ENCODE measurements around the gene ULBP1.
"Not testable (repeated sequence)": the region's sequence is repeated elsewhere in the genome, so short reads cannot be mapped to it uniquely, and the experiment has no call there.

The ULBP1 gene

GRCh38 chr6:149934249-149935156, 29.2 kb upstream of the ULBP1 start:
- peak; percentile 55 for DNase-seq (ENCODE audit: low spot score)
- TF ChIP-seq, protein P1, sequence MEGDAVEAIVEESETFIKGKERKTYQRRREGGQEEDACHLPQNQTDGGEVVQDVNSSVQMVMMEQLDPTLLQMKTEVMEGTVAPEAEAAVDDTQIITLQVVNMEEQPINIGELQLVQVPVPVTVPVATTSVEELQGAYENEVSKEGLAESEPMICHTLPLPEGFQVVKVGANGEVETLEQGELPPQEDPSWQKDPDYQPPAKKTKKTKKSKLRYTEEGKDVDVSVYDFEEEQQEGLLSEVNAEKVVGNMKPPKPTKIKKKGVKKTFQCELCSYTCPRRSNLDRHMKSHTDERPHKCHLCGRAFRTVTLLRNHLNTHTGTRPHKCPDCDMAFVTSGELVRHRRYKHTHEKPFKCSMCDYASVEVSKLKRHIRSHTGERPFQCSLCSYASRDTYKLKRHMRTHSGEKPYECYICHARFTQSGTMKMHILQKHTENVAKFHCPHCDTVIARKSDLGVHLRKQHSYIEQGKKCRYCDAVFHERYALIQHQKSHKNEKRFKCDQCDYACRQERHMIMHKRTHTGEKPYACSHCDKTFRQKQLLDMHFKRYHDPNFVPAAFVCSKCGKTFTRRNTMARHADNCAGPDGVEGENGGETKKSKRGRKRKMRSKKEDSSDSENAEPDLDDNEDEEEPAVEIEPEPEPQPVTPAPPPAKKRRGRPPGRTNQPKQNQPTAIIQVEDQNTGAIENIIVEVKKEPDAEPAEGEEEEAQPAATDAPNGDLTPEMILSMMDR (IDR thresholded peaks at IDR 0.05; ENCODE audit: borderline replicate concordance, control extremely low read depth, extremely low read depth, insufficient read depth, missing control alignments), result peak; percentile 61
- in situ Hi-C loops (cut with MboI; ENCODE audit: low sequenced_read_pairs, unreplicated experiment), result loop anchor here (5.0 kb wide), 1 partner anchor 73 kb away; no protein-coding TSS in a partner anchor

GRCh38 chr6:149935246-149935645, 28.5 kb upstream of the ULBP1 start:
- TF ChIP-seq, protein P1 (IDR thresholded peaks at IDR 0.05; ENCODE audit: borderline replicate concordance, control extremely low read depth, extremely low read depth, insufficient read depth, missing control alignments), result no peak
- in situ Hi-C loops (cut with MboI; ENCODE audit: low sequenced_read_pairs, unreplicated experiment), result loop anchor here (5.0 kb wide), 1 partner anchor 72 kb away; no protein-coding TSS in a partner anchor
- no peak for DNase-seq (ENCODE audit: low spot score)

DNA sequence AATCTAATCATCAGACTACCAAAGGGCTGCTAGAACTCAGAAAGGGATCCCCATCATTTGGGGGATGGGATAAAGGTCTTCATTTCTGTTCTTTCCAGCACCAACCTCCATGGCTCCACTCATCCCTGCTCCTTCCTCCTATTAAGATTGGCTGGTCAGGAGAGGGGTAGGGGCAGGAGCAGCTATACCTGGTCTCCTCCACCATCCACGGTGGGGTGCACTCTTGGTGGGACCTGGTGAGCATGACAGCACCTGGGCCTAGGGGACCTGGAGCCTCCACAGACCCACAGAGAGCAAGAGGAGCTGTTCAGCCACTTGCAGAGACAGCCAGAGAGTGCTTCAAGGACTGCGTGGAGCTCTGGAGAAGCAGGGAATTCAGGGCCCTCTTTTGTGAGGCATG, 28.1 kb upstream of the ULBP1 start:
- in situ Hi-C loops (cut with MboI; ENCODE audit: low sequenced_read_pairs, unreplicated experiment), result loop anchor here (5.0 kb wide), 1 partner anchor 72 kb away; no protein-coding TSS in a partner anchor
- TF ChIP-seq, protein P1 (IDR thresholded peaks at IDR 0.05; ENCODE audit: borderline replicate concordance, control extremely low read depth, extremely low read depth, insufficient read depth, missing control alignments), result no peak
- DNase-seq (ENCODE audit: low spot score), result no peak

DNA sequence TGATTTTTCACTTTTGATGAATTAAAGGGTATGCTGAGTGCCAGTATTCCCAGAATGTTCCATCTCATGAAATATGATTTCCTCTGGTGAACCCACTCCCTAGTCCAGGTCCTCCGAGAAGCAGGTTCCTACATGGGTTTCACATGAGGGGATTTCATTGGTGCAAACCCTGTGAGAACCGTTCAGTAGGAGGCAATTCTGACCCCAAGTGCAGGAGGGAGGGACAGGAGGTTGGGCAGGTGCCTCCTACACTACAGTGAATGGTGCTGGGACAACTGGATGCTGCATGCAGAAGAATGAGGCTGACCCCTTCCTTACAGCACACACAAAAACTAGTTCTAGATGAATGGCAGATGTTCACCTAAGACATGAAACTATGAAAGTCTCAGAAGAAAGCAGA, 27.0 kb upstream of the ULBP1 start:
- in situ Hi-C loops (cut with MboI; ENCODE audit: low sequenced_read_pairs, unreplicated experiment), result loop anchor here (5.0 kb wide), 1 partner anchor 71 kb away; no protein-coding TSS in a partner anchor
- TF ChIP-seq, protein P1 (IDR thresholded peaks at IDR 0.05; ENCODE audit: borderline replicate concordance, control extremely low read depth, extremely low read depth, insufficient read depth, missing control alignments), result no peak
- DNase-seq (ENCODE audit: low spot score), result no peak

GRCh38 chr6:149938013-149938570, 25.7 kb upstream of the ULBP1 start:
- DNase-seq (ENCODE audit: low spot score), result not testable (repeated sequence)
- in situ Hi-C loops (cut with MboI; ENCODE audit: low sequenced_read_pairs, unreplicated experiment), result loop anchor here (5.0 kb wide), 1 partner anchor 69 kb away; no protein-coding TSS in a partner anchor

DNA sequence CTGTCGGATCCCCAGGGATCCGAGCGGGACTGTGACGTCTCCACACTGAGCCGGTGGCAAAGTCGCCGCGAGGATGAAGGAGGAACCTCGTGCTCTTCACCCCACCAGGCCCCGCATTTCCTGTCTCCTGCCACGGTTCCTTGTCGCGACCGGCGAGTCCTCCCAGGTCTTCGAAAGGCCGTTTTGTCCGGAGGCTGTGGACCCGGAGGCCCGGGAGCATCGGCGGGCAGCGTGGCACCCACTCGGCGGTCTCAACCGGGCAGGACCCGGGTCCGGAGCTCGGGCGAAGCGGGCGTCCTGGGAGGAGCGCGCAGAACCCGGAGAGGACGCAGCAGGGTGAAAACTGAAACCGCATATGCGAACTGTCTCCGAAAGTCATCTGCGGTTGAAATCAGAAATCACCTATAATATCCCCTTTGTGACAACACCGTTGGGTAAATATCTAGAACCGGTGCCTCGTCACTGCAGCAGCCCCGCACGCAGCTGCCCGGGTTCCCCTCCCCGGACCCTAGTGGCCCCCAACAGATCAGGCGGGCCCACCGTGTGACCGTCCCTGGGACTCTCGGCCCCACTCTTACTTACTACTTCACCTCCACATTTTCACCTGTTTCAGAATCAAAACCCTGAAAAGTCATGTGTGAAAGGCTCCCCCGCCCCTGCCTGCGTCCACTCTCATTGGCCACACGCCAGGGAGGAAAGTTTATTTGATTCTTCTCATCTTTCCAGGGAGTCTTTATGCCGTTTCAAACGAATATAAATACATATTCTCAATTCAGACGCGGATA, 25.0 kb upstream of the ULBP1 start:
- TF ChIP-seq, protein P1 (IDR thresholded peaks at IDR 0.05; ENCODE audit: borderline replicate concordance, control extremely low read depth, extremely low read depth, insufficient read depth, missing control alignments), result no peak
- in situ Hi-C loops (cut with MboI; ENCODE audit: low sequenced_read_pairs, unreplicated experiment), result loop anchor here (5.0 kb wide), 1 partner anchor 69 kb away; no protein-coding TSS in a partner anchor
- DNase-seq (ENCODE audit: low spot score), result peak; percentile 87

Data from GM13976 (cell line).